NCI-H2196 (cell line): ENCODE measurements around the gene ATF6.

ENCODE experiments used
- DNase-seq: peaks from one replicate; lab custom pipeline; 2025; ENCODE audit not compliant: unreplicated experiment; lab: John Stamatoyannopoulos, UW

The ATF6 gene

GRCh38 chr1:161989786-161990185 is 223.7 kb downstream of the ATF6 start:
- no peak for DNase-seq

- DNase-seq: no peak
These were observed 227.5 kb downstream of the ATF6 start for GRCh38 chr1:161993576-161993975.

- no peak for DNase-seq
These were observed 228.1 kb downstream of the ATF6 start for GRCh38 chr1:161994175-161994668.

- no peak for DNase-seq
These were observed 231.0 kb downstream of the ATF6 start for GRCh38 chr1:161997152-161997551.

GRCh38 chr1:161998811-161999210 is 232.7 kb downstream of the ATF6 start:
- DNase-seq: no peak

GRCh38 chr1:161999301-162000052 is 233.4 kb downstream of the ATF6 start:
- DNase-seq: no peak

- no peak for DNase-seq
These were observed 233.9 kb downstream of the ATF6 start for GRCh38 chr1:162000053-162000420.

GRCh38 chr1:162003061-162003829 is 237.1 kb downstream of the ATF6 start:
- no peak for DNase-seq

- DNase-seq: peak; percentile 61
These were observed 237.7 kb downstream of the ATF6 start for GRCh38 chr1:162003830-162004215.

- DNase-seq: no peak
These were observed 238.4 kb downstream of the ATF6 start for GRCh38 chr1:162004441-162004950.

GRCh38 chr1:162006081-162006480 is 240.0 kb downstream of the ATF6 start:
- DNase-seq: no peak

- no peak for DNase-seq
These were observed 241.3 kb downstream of the ATF6 start for GRCh38 chr1:162007466-162007865.

GRCh38 chr1:162008799-162009198 is 242.7 kb downstream of the ATF6 start:
- no peak for DNase-seq

- DNase-seq: no peak
These were observed 243.5 kb downstream of the ATF6 start for GRCh38 chr1:162009501-162010174.

- DNase-seq: no peak
These were observed 244.0 kb downstream of the ATF6 start for GRCh38 chr1:162010175-162010506.

GRCh38 chr1:162011337-162012012 is 245.4 kb downstream of the ATF6 start:
- no peak for DNase-seq

GRCh38 chr1:162013289-162013688 is 247.2 kb downstream of the ATF6 start:
- DNase-seq: no peak
